CD8-positive, alpha-beta memory T cell (primary cell): ENCODE results near the gene RGS14. TPM values are rescaled to one million over a fixed set of nuclear protein-coding genes. Genes with fewer than 3 reads are reported as not detected.

ENCODE experiments used
- CTCF ChIA-PET: fragments of 350-600 bp; sonication (Branson Sonifier 250); formaldehyde crosslinking; loops from one replicate; lab custom pipeline; 2021; ENCODE audit warnings: antibody characterized with exemption; lab: Charles Lee
- POLR2A ChIA-PET: fragments of 350-600 bp; sonication (Branson Sonifier 250); formaldehyde crosslinking; loops from one replicate; lab custom pipeline; 2021; ENCODE audit warnings: antibody characterized with exemption; lab: Charles Lee
- DNase-seq, 5 donors: peaks; one replicate each; pipeline versions ENCODE4 v3.0.0 to v3.0.0-alpha.2; 2020 to 2022; ENCODE audit warnings: mixed read lengths in 1 of 5
- H3K27ac ChIP-seq: one replicate; pipeline ENCODE4 v1.7.0; 2013; ENCODE audit warnings: low read depth, mild to moderate bottlenecking, low read length, moderate library complexity
- H3K27me3 ChIP-seq: 2 replicates; pipeline ENCODE4 v1.7.0; 2013; ENCODE audit warnings: low read length, mild to moderate bottlenecking; ENCODE audit not compliant: insufficient read depth, poor library complexity, severe bottlenecking
- H3K36me3 ChIP-seq: 2 replicates; pipeline ENCODE4 v1.7.0; 2013; ENCODE audit warnings: mild to moderate bottlenecking, low read length, moderate library complexity; ENCODE audit not compliant: insufficient read depth
- H3K4me1 ChIP-seq: 2 replicates; pipeline ENCODE4 v1.7.0; 2013; ENCODE audit warnings: mild to moderate bottlenecking, low read length, moderate library complexity; ENCODE audit not compliant: insufficient read depth
- H3K4me3 ChIP-seq: 2 replicates; pipeline ENCODE4 v1.7.0; 2013; ENCODE audit warnings: mild to moderate bottlenecking, low read length
- H3K9me3 ChIP-seq: 2 replicates; pipeline ENCODE4 v1.7.0; 2013; ENCODE audit warnings: mild to moderate bottlenecking, low read length
- H3K27ac Mint-ChIP-seq, 8 donors: one replicate each; pipeline ENCODE4 v1.8.0; 2020 to 2021; ENCODE audit warnings: mixed read lengths in 8 of 8, mild to moderate bottlenecking in 6 of 8, inconsistent platforms in 3 of 8, moderate library complexity in 3 of 8
- H3K27me3 Mint-ChIP-seq, 2 donors: one replicate each; pipeline ENCODE4 v1.8.0; 2020 to 2021; ENCODE audit warnings: mixed read lengths in 2 of 2, mild to moderate bottlenecking in 1 of 2, moderate library complexity in 1 of 2
- H3K36me3 Mint-ChIP-seq, 3 donors: one replicate each; pipeline ENCODE4 v1.8.0; 2020 to 2021; ENCODE audit warnings: mixed read lengths in 3 of 3, inconsistent platforms in 1 of 3, mild to moderate bottlenecking in 1 of 3
- H3K4me1 Mint-ChIP-seq, 3 donors: one replicate each; pipeline ENCODE4 v1.8.0; 2020 to 2021; ENCODE audit warnings: mixed read lengths in 3 of 3, inconsistent platforms in 1 of 3, mild to moderate bottlenecking in 1 of 3
- H3K4me3 Mint-ChIP-seq, 7 donors: one replicate each; pipeline ENCODE4 v1.8.0; 2020 to 2021; ENCODE audit warnings: mixed read lengths in 7 of 7, mild to moderate bottlenecking in 6 of 7, moderate library complexity in 4 of 7, inconsistent platforms in 2 of 7
- H3K9me3 Mint-ChIP-seq, 5 donors: one replicate each; pipeline ENCODE4 v1.8.0; 2020 to 2022; ENCODE audit warnings: mixed read lengths in 5 of 5, mild to moderate bottlenecking in 3 of 5, moderate library complexity in 2 of 5, inconsistent platforms in 1 of 5
- polyA plus RNA-seq: library from polyadenylated mRNA; unstranded; fragments of 300-500 nt; fragmentation: Illumina TruSeq; gene quantifications from one replicate; pipeline ENCODE4 v1.2.3, GENCODE V29; 2021
- total RNA-seq, 2 experiments: library from RNA; stranded (reverse); gene quantifications; one replicate each; pipeline ENCODE4 v1.2.3, GENCODE V29; 2021

Gene RGS14
- total and polyA plus RNA-seq, 3 experiments from 2014 or later = 60.5 to 83.5 (median 61.9) TPM

DNA sequence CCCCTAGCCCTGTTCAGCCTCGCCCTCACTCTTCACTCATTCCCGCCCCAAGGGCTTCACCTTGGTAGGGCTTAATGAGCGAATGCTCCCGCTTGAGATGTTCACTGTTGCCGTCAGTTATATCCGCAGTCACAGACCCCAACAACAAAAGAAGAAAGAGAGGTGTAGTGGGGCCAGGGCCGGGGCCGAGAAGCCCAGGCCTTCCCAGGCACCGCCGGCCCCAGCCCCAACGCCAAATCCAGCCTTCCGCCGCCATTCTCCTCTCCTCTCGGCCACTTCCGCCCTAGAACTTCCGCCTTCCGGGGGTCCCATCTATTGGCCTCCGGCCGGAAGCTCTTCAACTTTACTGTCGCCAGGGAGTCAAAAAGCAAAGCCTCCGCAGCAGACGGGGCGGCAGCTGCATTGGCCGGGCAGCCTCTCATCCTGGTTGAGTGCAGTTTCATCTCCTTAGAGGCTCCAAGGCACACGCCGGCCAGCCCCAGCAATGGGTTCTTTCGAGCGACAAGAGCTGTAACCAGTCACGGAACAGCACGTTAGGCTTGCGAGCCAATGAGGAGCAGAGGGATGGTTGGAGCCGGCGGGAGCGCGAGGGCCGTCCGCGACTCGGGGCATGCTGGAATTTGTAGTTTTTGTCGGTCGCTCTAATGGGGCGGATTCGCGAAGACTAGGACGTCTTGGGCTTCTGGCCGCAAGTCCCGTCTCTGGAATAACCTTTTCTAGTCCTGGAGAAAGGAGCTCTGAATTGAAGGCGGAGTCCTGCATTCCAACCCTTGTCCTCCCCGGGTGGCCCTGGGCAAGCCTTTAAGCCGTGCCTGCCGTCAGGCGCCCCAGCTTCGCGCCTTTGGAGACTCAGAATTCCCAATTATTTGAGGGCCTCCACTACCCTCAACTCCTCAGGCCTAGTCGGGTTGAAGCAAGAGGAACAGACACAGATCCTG lies 6.1 kb upstream of the RGS14 start, which contains the start of gene LMAN2:
Gene LMAN2 (minus strand): TSS at position 277 of the 938 bp plus-strand sequence. CDS start 21 bp downstream, at position 256.
- H3K4me3 ChIP-seq = peak within 1 kb of the TSS; percentile 93
- POLR2A ChIA-PET = interaction anchor here (0.6 to 2.7 kb wide), 10 partner anchors 9 to 218 kb away, joined by 3 to 23 read pairs (median 4); partner anchors contain the start of genes GRK6, NSD1 and PRR7
- peak within 1 kb of the TSS; percentile 97 to 100 (median 98) for H3K4me3 Mint-ChIP-seq
- DNase-seq = peak; percentile 85 to 94 (median 91)
- H3K36me3 Mint-ChIP-seq = peaks cover 0 to 39% (median 0%) of the 10 kb centered on the region in 3 donors
- peak within 1 kb of the TSS; percentile 94 to 100 (median 100) for H3K27ac Mint-ChIP-seq
- CTCF ChIA-PET = interaction anchor here (1.0 to 11.5 kb wide), 9 partner anchors 10 to 963 kb away, joined by 3 to 118 read pairs (median 7); partner anchors contain the start of genes HIGD2A, NOP16 and PDLIM7
- H3K4me1 Mint-ChIP-seq = peaks cover 61 to 76% (median 72%) of the 10 kb centered on the region in 3 donors
- no peaks in the 10 kb centered on the region for H3K27me3 Mint-ChIP-seq
- H3K36me3 ChIP-seq = peaks cover 13% of the 10 kb centered on the region
- no peaks in the 10 kb centered on the region for H3K27me3 ChIP-seq
- peaks cover 57% of the 10 kb centered on the region for H3K4me1 ChIP-seq
- peak within 1 kb of the TSS; percentile 96 for H3K27ac ChIP-seq
- H3K9me3 ChIP-seq = no peaks in the 10 kb centered on the region
- H3K9me3 Mint-ChIP-seq = no peaks in the 10 kb centered on the region

DNA sequence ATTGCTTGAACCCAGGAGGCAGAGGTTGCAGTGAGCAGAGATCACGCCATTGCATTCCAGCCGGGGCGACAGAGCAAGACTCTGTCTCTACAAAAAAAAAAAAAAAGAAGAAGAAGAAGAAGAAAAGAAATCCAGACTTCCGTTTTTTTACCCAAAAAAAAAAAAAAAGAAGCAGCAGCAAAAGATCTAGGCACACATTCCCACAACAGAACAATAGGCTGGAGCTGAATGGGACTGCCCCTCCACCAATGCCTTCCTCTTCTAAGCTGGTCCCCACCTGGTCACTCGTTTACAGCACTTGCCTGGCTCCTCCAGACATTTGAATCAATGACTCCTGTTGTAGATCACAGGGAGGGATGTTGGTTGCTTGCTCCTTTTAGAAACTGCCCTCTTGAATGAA lies 4.6 kb upstream of the RGS14 start:
- Histone ChIP-seq H3K36me3 (peaks cover 13% of the 10 kb centered on the region), H3K9me3 (no peaks in the 10 kb centered on the region), H3K4me1 (peaks cover 58% of the 10 kb centered on the region), H3K27ac (no peak overlapping the region), H3K4me3 (no peak overlapping the region), H3K27me3 (no peaks in the 10 kb centered on the region)
- Mint-ChIP-seq H3K27ac (peak overlapping the region in 2 of 8 donors; percentile 50 to 62), H3K4me1 (peaks cover 62 to 74% (median 72%) of the 10 kb centered on the region in 3 donors), H3K9me3 (peaks cover 0 to 2% (median 0%) of the 10 kb centered on the region in 5 donors), H3K36me3 (peaks cover 0 to 30% (median 0%) of the 10 kb centered on the region in 3 donors), H3K4me3 (peak overlapping the region in 3 of 7 donors; percentile 43 to 51 (median 44)), H3K27me3 (no peaks in the 10 kb centered on the region)
- no peak for DNase-seq
- ChIA-PET POLR2A (interaction anchor here (0.6 to 1.5 kb wide), 2 partner anchors 17 to 220 kb away, joined by 3 to 4 read pairs; partner anchors contain the start of gene NSD1), CTCF (interaction anchor here (1.2 to 11.5 kb wide), 5 partner anchors 9 to 102 kb away, joined by 5 to 118 read pairs (median 13); no protein-coding TSS in a partner anchor)

DNA sequence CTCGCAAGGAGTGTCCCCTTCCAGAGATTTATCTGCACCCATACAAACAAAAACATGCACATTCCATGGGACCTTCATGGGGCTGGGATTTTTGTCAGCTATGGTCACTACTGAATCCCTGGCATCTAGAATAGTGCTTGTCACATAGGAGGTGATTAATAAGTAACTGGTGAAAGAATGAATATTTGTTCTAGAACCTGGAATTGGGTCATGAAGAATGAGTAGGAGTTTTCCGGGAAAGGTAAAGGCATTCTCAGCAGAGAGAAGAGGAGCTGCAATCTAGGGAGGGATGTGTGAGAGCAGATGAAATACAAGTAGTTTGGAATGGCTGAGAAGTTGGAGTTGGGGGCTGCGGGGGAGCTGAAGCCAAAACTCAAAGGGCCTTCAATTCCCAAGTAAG lies 3.5 kb upstream of the RGS14 start:
- Histone ChIP-seq H3K4me3 (no peak overlapping the region), H3K27me3 (no peaks in the 10 kb centered on the region), H3K4me1 (peaks cover 59% of the 10 kb centered on the region), H3K27ac (no peak overlapping the region), H3K9me3 (no peaks in the 10 kb centered on the region), H3K36me3 (peaks cover 9% of the 10 kb centered on the region)
- ChIA-PET POLR2A (no interaction called here), CTCF (interaction anchor here (0.9 to 11.5 kb wide), 6 partner anchors 16 to 103 kb away, joined by 3 to 118 read pairs (median 6); no protein-coding TSS in a partner anchor)
- H3K4me1 Mint-ChIP-seq = peaks cover 66 to 76% (median 76%) of the 10 kb centered on the region in 3 donors
- H3K9me3 Mint-ChIP-seq = peaks cover 0 to 2% (median 0%) of the 10 kb centered on the region in 5 donors
- peak overlapping the region in 3 of 8 donors; percentile 40 to 81 (median 80) for H3K27ac Mint-ChIP-seq
- DNase-seq = no peak
- peak overlapping the region in 3 of 7 donors; percentile 21 to 53 (median 51) for H3K4me3 Mint-ChIP-seq
- H3K36me3 Mint-ChIP-seq = peaks cover 0 to 33% (median 0%) of the 10 kb centered on the region in 3 donors
- no peaks in the 10 kb centered on the region for H3K27me3 Mint-ChIP-seq

DNA sequence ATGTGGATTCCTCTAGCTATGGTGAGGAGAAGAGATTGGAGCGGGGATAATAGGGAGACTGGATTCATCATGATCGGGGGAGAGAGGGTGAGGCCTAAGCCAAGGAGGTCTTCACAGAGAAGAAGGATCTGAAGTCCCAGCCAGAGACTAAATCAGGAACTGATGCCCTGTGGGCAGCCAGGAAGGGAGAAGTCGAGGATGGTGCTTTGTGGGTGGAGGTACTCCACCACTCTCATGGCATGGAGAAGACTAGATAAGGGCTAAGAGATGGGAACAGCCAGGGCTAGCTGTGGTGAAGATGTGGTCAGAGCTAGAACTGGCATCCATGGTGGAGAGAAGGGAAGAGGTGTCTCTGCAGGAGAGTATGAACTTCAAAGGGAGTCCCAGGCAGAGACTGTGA lies 3.0 kb upstream of the RGS14 start:
- Histone ChIP-seq H3K9me3 (no peaks in the 10 kb centered on the region), H3K4me3 (no peak overlapping the region), H3K27ac (no peak overlapping the region), H3K36me3 (peaks cover 4% of the 10 kb centered on the region), H3K27me3 (no peaks in the 10 kb centered on the region), H3K4me1 (peaks cover 59% of the 10 kb centered on the region)
- Mint-ChIP-seq H3K27me3 (no peaks in the 10 kb centered on the region), H3K36me3 (peaks cover 0 to 29% (median 0%) of the 10 kb centered on the region in 3 donors), H3K9me3 (peaks cover 0 to 2% (median 0%) of the 10 kb centered on the region in 5 donors), H3K27ac (peak overlapping the region in 3 of 8 donors; percentile 24 to 81 (median 40)), H3K4me3 (peak overlapping the region in 1 of 7 donors; percentile 53), H3K4me1 (peaks cover 66 to 76% (median 76%) of the 10 kb centered on the region in 3 donors)
- DNase-seq = no peak
- POLR2A ChIA-PET = no interaction called here
- CTCF ChIA-PET = interaction anchor here (0.9 to 11.5 kb wide), 8 partner anchors 15 to 102 kb away, joined by 3 to 118 read pairs (median 6); no protein-coding TSS in a partner anchor

DNA sequence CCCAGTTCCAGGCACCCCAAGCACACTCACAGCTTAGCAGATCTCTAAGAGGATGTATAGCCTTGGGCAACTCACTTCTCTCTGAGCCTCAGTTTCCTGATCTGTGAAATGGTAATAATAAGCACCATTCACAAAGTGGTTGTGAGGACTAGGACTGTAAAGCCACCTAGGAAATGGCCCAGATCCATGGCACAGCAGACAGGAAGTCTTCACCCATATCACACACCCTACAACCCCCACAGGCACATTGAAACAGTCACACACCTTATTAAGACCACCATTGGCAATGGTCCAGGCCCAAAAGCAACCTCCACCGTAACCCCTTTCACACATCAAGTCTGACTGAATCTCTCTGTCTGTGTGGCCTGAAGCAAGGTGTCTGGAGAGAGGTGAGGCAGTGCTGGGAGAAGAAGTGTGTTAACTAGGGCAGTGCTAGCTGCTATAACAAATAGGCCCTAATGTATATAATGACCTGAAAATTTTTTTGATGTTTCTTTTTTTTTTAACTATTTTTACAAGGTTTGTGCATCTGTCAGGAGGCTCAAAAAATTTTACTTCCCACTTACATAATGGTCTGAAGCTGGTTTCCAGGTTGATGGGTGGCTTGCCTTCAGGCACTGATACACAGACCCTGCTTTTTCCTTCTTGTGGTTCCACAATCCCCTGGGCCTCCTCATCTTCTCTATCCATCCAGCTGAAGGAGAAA lies 2.4 kb upstream of the RGS14 start:
- DNase-seq = no peak
- H3K9me3 ChIP-seq = no peaks in the 10 kb centered on the region
- peaks cover 66 to 76% (median 76%) of the 10 kb centered on the region in 3 donors for H3K4me1 Mint-ChIP-seq
- H3K4me3 ChIP-seq = no peak overlapping the region
- H3K36me3 Mint-ChIP-seq = peaks cover 0 to 29% (median 3%) of the 10 kb centered on the region in 3 donors
- CTCF ChIA-PET = interaction anchor here (0.9 to 11.5 kb wide), 6 partner anchors 14 to 100 kb away, joined by 4 to 118 read pairs (median 6); no protein-coding TSS in a partner anchor
- H3K9me3 Mint-ChIP-seq = peaks cover 0 to 2% (median 0%) of the 10 kb centered on the region in 5 donors
- H3K27ac Mint-ChIP-seq = peak overlapping the region in 6 of 8 donors; percentile 11 to 91 (median 58)
- H3K27me3 ChIP-seq = no peaks in the 10 kb centered on the region
- peak overlapping the region in 4 of 7 donors; percentile 15 to 51 (median 26) for H3K4me3 Mint-ChIP-seq
- H3K4me1 ChIP-seq = peaks cover 59% of the 10 kb centered on the region
- POLR2A ChIA-PET = no interaction called here
- H3K36me3 ChIP-seq = no peaks in the 10 kb centered on the region
- no peaks in the 10 kb centered on the region for H3K27me3 Mint-ChIP-seq
- H3K27ac ChIP-seq = no peak overlapping the region

DNA sequence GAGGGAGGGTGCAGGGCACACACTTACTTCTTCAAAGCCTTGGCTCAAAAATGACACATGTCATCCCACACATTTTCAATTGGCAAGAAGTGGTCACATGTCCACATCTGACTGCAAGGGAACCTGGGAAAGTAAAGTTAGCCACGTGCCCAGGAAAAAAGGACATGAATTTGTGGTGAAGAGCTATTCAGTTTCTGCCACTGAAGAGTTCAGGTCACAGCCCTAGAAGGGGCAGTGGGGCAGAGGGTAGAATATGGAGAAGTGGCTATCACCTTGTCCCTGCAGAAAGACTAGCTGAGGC lies 1.9 kb upstream of the RGS14 start:
- Mint-ChIP-seq H3K4me1 (peaks cover 62 to 76% (median 74%) of the 10 kb centered on the region in 3 donors), H3K27ac (peak overlapping the region in 4 of 8 donors; percentile 41 to 91 (median 58)), H3K27me3 (no peaks in the 10 kb centered on the region), H3K36me3 (peaks cover 0 to 25% (median 3%) of the 10 kb centered on the region in 3 donors), H3K9me3 (peaks cover 0 to 2% (median 0%) of the 10 kb centered on the region in 5 donors), H3K4me3 (peak overlapping the region in 1 of 7 donors; percentile 84)
- Histone ChIP-seq H3K4me1 (peaks cover 57% of the 10 kb centered on the region), H3K27ac (no peak overlapping the region), H3K36me3 (no peaks in the 10 kb centered on the region), H3K4me3 (no peak overlapping the region), H3K27me3 (no peaks in the 10 kb centered on the region), H3K9me3 (no peaks in the 10 kb centered on the region)
- ChIA-PET POLR2A (no interaction called here), CTCF (interaction anchor here (1.7 to 11.5 kb wide), 4 partner anchors 14 to 100 kb away, joined by 4 to 118 read pairs (median 5); no protein-coding TSS in a partner anchor)
- no peak for DNase-seq

DNA sequence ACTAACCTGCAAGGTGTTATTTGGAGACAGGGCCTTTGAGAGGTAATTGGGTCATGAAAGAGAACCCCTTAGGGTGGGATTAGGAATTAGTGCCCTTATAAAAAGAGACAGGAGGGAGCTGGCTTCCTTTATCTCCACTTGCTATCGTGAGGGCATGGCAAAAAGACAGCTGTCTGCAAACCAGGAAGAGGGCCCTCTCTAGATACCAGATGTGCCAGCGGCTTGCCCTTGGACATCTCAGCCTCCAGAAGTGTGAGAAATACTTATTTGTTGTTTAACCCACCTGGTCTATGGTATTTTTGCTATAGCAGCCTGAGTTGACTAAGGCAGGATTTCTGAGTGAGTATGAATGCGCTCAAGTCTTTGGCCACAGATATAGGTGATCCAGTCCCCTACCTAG lies 978 bp upstream of the RGS14 start:
- Histone ChIP-seq H3K27ac (no peak overlapping the region), H3K36me3 (no peaks in the 10 kb centered on the region), H3K27me3 (no peaks in the 10 kb centered on the region), H3K4me3 (peak overlapping the region; percentile 85), H3K9me3 (no peaks in the 10 kb centered on the region), H3K4me1 (peaks cover 63% of the 10 kb centered on the region)
- Mint-ChIP-seq H3K4me1 (peaks cover 65 to 76% (median 74%) of the 10 kb centered on the region in 3 donors), H3K27ac (peak overlapping the region in 7 of 8 donors; percentile 75 to 100 (median 95)), H3K27me3 (no peaks in the 10 kb centered on the region), H3K36me3 (peaks cover 0 to 18% (median 3%) of the 10 kb centered on the region in 3 donors), H3K9me3 (peaks cover 0 to 2% (median 0%) of the 10 kb centered on the region in 5 donors), H3K4me3 (peak overlapping the region; percentile 84 to 95 (median 86))
- DNase-seq = no peak
- POLR2A ChIA-PET = interaction anchor here (1.0 kb wide), 1 partner anchor 14 kb away, joined by 5 read pairs; no protein-coding TSS in a partner anchor
- CTCF ChIA-PET = interaction anchor here (1.2 to 11.5 kb wide), 7 partner anchors 13 to 99 kb away, joined by 3 to 118 read pairs (median 4); no protein-coding TSS in a partner anchor
